ENCODE measurements around the gene C10orf53. TPM values are rescaled to one million over a fixed set of nuclear protein-coding genes. Genes with fewer than 3 reads are reported as not detected.

The C10orf53 gene
- total and polyA plus RNA-seq, 2 of the 8 experiments (the other 6 are each of a cell fraction or from before 2014, with no cell fraction given) = not detected

DNA sequence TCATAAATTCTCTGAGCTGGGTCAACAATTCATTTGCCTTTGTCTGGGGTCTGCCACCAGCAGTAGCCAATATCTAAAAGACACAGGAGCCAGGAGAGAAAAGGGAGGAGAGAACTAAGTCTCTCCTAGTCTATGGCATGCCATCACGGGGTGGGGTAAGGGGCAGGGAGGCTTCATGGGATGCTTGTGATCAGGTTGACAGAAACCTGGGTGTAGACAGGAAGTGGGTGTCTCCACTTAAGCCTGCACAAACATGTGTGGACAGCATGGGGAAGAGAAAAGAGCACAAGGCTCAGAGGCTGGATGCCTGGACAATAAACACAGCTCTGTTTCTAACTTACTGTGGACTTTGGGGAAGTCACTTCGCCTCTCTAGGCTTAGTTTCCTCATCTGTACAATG, 11.5 kb upstream of the C10orf53 start (continued):
- TF ChIP-seq KDM4A (IDR thresholded peaks at IDR 0.05; ENCODE audit: low read depth, low read length, severe bottlenecking) = no peak
- no peak for TF ChIP-seq ZNF274 (IDR thresholded peaks at IDR 0.05; ENCODE audit: borderline replicate concordance, extremely low read depth, low read length)
- TF ChIP-seq EP300 (IDR thresholded peaks at IDR 0.05; ENCODE audit: borderline replicate concordance in 1 of 2, low read depth in 2 of 2, low read length in 2 of 2) = no peak
- no peak for TF ChIP-seq BACH1 (IDR thresholded peaks at IDR 0.05; ENCODE audit: low read length)
- no peak for TF ChIP-seq HDAC2 (IDR thresholded peaks at IDR 0.05; ENCODE audit: borderline replicate concordance in 1 of 2, low read depth in 2 of 2, low read length in 2 of 2)
